Measurements from ENCODE around the gene TNN.

Gene TNN

GRCh38 chr1:175148068-175148467, 80.4 kb downstream of the TNN start:
- H3K4me3 ChIP-seq (ENCODE audit: low read length), result no peak overlapping the region
- DNase-seq (ENCODE audit: low read depth), result no peak
- no peak for TF ChIP-seq CTCF (conservative IDR thresholded peaks at IDR 0.05; ENCODE audit: low read length)

GRCh38 chr1:175150596-175151319, 83.1 kb downstream of the TNN start:
- H3K4me3 ChIP-seq (ENCODE audit: low read length), result no peak overlapping the region
- DNase-seq (ENCODE audit: low read depth), result peak; percentile 44
- TF ChIP-seq CTCF (conservative IDR thresholded peaks at IDR 0.05; ENCODE audit: low read length), result no peak

- no peak overlapping the region for H3K4me3 ChIP-seq (ENCODE audit: low read length)
- DNase-seq (ENCODE audit: low read depth), result peak; percentile 33
- TF ChIP-seq CTCF (conservative IDR thresholded peaks at IDR 0.05; ENCODE audit: low read length), result peak; percentile 93
Measured at GRCh38 chr1:175152006-175152652, 84.5 kb downstream of the TNN start.

GRCh38 chr1:175154629-175155472, 87.2 kb downstream of the TNN start:
- peak; percentile 47 for DNase-seq (ENCODE audit: low read depth)
- TF ChIP-seq CTCF (conservative IDR thresholded peaks at IDR 0.05; ENCODE audit: low read length), result peak; percentile 94
- H3K4me3 ChIP-seq (ENCODE audit: low read length), result no peak overlapping the region

- H3K4me3 ChIP-seq (ENCODE audit: low read length), result no peak overlapping the region
- TF ChIP-seq CTCF (conservative IDR thresholded peaks at IDR 0.05; ENCODE audit: low read length), result no peak
- DNase-seq (ENCODE audit: low read depth), result no peak
Measured at GRCh38 chr1:175155473-175155856, 87.8 kb downstream of the TNN start.

GRCh38 chr1:175155936-175156335, 88.3 kb downstream of the TNN start:
- H3K4me3 ChIP-seq (ENCODE audit: low read length), result no peak overlapping the region
- DNase-seq (ENCODE audit: low read depth), result no peak
- no peak for TF ChIP-seq CTCF (conservative IDR thresholded peaks at IDR 0.05; ENCODE audit: low read length)

Measured in AG10803 (cell line).